Gastrocnemius medialis (tissue), 4 donors: ENCODE results near the gene CENPS.

Experiments used
- CTCF ChIP-seq, 5 experiments: fragments of 450-650 bp in 3 of 5; fragments of 200-600 bp in 2 of 5; sonication (generic) in 2 of 5; IDR thresholded peaks in 4 of 5; conservative IDR thresholded peaks in 1 of 5; 1 replicate in 4 of 5; 2 replicates in 1 of 5; pipeline ENCODE4 v1.5.1; 2016 to 2019; ENCODE audit warnings: antibody characterized with exemption in 5 of 5, mild to moderate bottlenecking in 3 of 5, moderate library complexity in 3 of 5
- POLR2A ChIP-seq, 2 donors: fragments of 450-650 bp; IDR thresholded peaks; one replicate each; pipeline ENCODE4 v1.6.1; 2017; ENCODE audit warnings: antibody characterized with exemption in 2 of 2, mild to moderate bottlenecking in 2 of 2, moderate library complexity in 2 of 2

- TF ChIP-seq POLR2A (IDR thresholded peaks at IDR 0.05) (no peak), CTCF (IDR thresholded peaks at IDR 0.05 in 4 of 5, conservative IDR thresholded peaks at IDR 0.05 in 1 of 5) (no peak)
These were observed 967 bp downstream of the CENPS start for GRCh38 chr1:10431070-10431730.
